ENCODE data around the gene PRADC1.
"Not testable (repeated sequence)": the region's sequence is repeated elsewhere in the genome, so short reads cannot be mapped to it uniquely, and the experiment has no call there.

Gene PRADC1

GRCh38 chr2:73233154-73233931 is at the start of gene PRADC1:
TSS of gene PRADC1 (minus strand) at chr2:73233239. CDS start at chr2:73233160, 79 bp downstream.
- DNase-seq (ENCODE audit: low spot score), result peak; percentile 100

- no peak for DNase-seq (ENCODE audit: low spot score)
These were observed 48.2 kb upstream of the PRADC1 start for GRCh38 chr2:73281244-73281643.

GRCh38 chr2:73279852-73280251 is 46.8 kb upstream of the PRADC1 start:
- no peak for DNase-seq (ENCODE audit: low spot score)

GRCh38 chr2:73272270-73272669 is 39.2 kb upstream of the PRADC1 start:
- no peak for DNase-seq (ENCODE audit: low spot score)

- no peak for DNase-seq (ENCODE audit: low spot score)
These were observed 36.8 kb upstream of the PRADC1 start for GRCh38 chr2:73269686-73270465.

- DNase-seq (ENCODE audit: low spot score), result peak; percentile 46
These were observed 36.0 kb upstream of the PRADC1 start for GRCh38 chr2:73268830-73269685.

- no peak for DNase-seq (ENCODE audit: low spot score)
These were observed 35.4 kb upstream of the PRADC1 start for GRCh38 chr2:73268366-73268829.

- no peak for DNase-seq (ENCODE audit: low spot score)
These were observed 34.0 kb upstream of the PRADC1 start for GRCh38 chr2:73267008-73267407.

- no peak for DNase-seq (ENCODE audit: low spot score)
These were observed 33.2 kb upstream of the PRADC1 start for GRCh38 chr2:73266061-73266901.

- DNase-seq (ENCODE audit: low spot score), result no peak
These were observed 32.4 kb upstream of the PRADC1 start for GRCh38 chr2:73265298-73266060.

- no peak for DNase-seq (ENCODE audit: low spot score)
These were observed 31.7 kb upstream of the PRADC1 start for GRCh38 chr2:73264783-73265182.

- no peak for DNase-seq (ENCODE audit: low spot score)
These were observed 31.2 kb upstream of the PRADC1 start for GRCh38 chr2:73264332-73264606.

- DNase-seq (ENCODE audit: low spot score), result no peak
These were observed 30.7 kb upstream of the PRADC1 start for GRCh38 chr2:73263540-73264331.

GRCh38 chr2:73262691-73263429 is 29.8 kb upstream of the PRADC1 start:
- DNase-seq (ENCODE audit: low spot score), result not testable (repeated sequence)

GRCh38 chr2:73262108-73262651 is 29.1 kb upstream of the PRADC1 start:
- no peak for DNase-seq (ENCODE audit: low spot score)

GRCh38 chr2:73260338-73260984 is 27.4 kb upstream of the PRADC1 start:
- DNase-seq (ENCODE audit: low spot score), result peak; percentile 89

- no peak for DNase-seq (ENCODE audit: low spot score)
These were observed 26.8 kb upstream of the PRADC1 start for GRCh38 chr2:73259704-73260337.

GRCh38 chr2:73259276-73259675 is 26.2 kb upstream of the PRADC1 start:
- no peak for DNase-seq (ENCODE audit: low spot score)
